Skin of body (tissue), 2 donors: ENCODE measurements around the gene CFAP57. TPM values are rescaled to one million over a fixed set of nuclear protein-coding genes. Genes with fewer than 3 reads are reported as not detected.

Source experiments
- DNase-seq: peaks from one replicate; lab custom pipeline; 2025; lab: John Stamatoyannopoulos, UW
- total RNA-seq: library from RNA; depleted of rRNA; stranded (reverse); fragments of >200 nt; gene quantifications from one replicate; pipeline ENCODE4 v1.2.3, GENCODE V29; 2014

The CFAP57 gene
- total RNA-seq, 1 donor from 2014 or later, result 0.39 TPM

DNA sequence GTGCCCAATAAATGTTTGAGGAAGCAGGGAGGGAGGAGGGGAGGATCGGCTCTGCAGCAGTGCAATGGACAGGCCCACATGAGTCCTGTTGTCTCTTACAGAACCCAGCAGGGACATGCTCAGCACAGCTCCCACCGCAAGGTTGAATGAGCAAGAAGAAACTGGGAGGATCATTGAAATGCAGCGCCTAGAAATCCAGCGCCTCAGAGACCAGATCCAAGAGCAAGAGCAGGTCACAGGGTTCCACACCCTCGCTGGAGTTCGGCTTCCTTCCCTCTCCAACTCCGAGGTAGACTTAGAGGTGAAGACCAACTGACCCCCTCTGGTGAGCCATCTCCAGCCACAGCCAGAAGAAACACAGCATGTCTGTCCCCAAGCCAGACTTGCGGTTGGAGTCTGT, 81.7 kb downstream of the CFAP57 start:
- DNase-seq, result no peak

DNA sequence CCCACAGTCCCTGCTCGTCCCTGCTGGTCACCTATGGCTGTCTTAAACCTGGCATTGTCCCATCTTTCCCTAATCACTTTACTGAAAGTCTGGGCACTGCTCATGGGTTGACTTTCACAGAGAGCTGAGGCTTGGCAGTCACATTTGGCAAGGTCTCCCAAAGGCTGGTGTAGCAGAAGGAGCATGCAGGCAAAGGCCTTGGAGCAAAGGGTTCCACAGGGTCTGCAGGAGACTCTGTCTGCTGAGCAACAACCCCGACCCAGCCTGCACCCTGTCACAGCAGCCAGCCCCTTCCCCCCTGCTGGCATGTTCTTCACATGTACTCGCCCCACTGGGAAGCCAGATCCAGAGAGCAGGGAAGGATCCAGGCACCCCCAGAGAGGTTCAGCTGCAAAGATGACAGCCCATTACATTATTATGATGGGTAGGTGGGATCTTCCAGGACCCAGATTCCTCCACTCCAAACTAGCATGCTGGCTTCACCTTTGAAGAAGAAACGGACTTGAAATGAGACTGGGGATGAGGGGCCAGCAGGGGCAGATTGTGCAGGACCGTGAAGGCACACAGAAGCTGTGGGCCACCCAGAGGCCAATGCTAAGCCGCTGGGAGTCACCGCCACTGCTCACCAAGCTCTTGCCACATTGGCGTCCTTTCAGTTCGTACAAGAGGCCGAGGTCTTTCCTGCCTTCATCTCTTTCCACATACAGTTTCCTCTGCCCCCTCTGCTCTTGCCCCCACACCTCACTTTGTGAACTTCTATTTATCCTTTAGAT, 83.5 kb downstream of the CFAP57 start:
- DNase-seq, result no peak

DNA sequence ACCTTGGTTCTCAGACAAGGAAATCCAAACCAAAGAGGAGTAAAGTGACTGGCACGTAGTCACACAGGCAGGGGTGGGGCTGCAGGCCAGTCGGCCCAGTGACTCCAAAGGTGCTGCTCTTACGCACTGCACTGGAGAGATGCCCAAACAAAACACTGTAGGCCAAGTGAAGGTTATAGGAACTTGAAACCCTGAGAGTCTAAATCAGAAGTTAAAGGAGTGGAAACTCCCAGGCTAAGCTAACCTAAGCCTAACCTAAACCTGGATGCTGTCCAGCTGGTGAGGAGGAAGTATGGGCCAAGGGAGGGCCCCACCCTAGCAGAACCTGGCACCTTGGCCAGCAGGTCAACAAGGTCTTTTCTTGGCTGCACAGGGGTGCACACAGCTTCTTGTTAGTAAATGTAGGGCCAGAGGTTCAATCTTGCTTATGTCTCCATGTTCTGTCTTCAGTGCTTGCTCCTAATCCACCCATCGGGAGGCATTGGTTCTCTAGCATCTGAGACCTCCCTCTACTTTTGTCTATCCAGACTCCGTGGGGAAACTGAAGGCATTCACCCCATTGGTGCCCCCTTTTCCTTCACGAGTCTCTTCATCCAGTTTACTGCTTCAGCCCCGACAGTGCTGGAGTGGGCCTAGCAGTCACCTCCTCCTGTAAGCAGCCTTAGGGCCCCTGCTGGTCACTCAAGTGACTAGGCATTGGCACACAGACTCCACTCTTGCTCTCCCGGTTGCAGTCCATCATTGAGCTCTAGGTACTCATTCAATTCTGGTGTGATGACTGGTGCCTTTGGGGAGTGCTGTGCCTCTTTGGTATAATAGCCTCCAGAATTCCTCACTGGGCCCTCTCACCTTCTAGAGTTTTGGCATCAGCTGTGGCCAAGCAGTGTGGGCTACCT, 84.8 kb downstream of the CFAP57 start:
- DNase-seq, result no peak

DNA sequence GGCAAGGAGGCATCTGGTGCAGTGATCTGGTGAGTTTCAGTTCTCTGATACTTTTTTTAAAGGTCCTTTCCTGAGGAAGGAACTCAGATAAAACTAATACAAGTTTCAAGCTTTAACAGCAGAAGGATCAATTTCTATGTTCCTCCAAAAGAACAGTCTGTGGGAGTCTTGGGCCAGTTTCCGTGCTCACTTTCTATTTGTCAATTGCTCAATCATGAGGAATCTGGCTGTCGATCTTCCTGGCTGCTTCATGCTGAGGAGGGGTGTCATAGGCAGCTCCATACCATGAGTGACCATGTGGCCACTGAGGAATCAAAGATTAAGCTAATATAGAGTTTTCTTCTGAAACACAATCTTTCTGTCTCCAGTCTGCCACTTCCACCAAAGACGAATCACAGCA, 86.2 kb downstream of the CFAP57 start:
- DNase-seq, result no peak

DNA sequence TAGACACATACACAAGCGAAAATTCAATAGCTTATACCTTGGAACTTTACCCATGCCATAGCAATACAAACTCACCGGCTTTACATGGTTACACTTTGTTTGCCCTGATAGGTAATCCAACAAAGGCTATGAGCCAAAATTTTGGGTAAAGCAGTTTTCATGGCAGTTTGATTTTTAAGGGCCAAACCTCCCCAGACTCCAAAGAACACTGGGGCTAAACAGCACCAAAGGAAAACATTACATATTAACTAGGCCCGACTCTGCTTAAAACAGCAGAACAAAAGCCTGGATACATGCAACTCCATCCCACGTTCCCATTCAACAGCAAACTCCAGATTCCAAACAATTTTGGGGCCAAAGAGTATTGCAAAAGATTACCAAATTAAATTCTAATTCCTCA, 93.3 kb downstream of the CFAP57 start:
- DNase-seq, result no peak

DNA sequence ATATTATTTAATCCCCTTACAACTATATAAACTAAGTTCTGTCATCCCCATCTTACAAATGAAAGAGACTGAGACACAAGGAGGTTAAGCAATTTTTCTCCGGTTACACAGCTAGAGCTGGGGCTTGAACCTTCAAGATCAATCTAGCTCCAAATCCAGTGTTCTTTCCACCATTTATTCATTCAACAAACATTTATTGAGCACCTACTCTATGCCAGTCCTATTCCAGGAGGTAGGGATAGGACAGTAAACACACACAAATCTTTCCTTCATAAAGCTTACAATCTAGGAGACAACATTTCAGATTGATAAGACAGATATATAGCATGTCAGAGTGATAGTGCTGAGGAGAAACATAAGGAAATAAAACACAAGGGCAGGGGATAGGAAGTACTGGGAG, 94.8 kb downstream of the CFAP57 start:
- no peak for DNase-seq

DNA sequence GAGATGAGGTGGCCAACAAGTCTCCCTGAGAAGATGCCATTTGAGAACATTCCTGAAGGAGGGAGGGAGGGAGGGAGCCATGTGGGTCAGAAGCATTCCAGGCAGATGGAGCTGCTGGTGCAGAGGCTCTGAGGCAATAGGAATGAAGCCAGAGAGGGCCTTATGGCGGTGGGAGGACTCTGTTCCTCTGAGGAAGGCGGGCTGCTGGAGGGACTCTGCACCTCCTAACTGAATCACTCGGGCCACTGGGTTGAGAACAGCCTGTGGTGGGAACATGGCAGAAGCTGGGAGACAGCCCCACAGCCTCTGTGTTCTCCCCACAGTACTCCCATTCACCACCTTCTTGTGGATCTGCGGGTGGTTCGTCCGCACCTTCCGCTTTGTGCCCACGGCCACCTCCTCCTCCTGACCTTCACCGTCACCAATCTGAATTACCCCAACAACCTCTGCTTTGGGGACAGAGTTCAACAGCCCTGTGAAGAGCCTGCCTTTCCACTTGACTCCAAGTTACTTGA, 95.2 kb downstream of the CFAP57 start:
- no peak for DNase-seq

DNA sequence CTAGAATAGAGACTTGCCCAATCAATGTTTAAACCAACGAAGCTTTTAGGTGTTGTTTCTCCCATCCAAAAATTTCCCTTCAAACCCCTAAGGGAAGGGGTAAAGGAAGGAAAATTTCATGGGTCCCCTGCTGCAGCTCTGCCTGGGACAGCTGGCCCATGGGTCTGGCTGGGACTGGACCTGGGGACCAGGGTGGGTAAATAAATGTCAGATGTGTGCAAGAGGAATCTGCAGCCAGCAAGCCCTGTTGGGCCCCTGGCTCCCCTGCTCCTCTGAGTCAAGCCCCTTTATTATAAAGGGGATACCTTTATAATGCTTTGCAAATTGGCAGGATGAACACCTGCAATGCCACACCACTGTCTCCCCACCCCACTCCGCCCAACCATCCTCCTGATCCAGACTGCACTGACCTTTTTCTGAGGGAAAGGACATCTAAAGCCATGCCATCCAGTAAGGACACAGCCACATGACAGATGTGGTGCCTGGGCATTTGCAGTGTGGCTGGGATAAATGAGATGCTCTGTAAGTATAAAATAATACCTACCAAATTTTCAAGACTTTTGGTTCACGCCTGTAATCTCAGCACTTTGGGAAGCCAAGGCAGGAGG, 95.8 kb downstream of the CFAP57 start:
- no peak for DNase-seq

DNA sequence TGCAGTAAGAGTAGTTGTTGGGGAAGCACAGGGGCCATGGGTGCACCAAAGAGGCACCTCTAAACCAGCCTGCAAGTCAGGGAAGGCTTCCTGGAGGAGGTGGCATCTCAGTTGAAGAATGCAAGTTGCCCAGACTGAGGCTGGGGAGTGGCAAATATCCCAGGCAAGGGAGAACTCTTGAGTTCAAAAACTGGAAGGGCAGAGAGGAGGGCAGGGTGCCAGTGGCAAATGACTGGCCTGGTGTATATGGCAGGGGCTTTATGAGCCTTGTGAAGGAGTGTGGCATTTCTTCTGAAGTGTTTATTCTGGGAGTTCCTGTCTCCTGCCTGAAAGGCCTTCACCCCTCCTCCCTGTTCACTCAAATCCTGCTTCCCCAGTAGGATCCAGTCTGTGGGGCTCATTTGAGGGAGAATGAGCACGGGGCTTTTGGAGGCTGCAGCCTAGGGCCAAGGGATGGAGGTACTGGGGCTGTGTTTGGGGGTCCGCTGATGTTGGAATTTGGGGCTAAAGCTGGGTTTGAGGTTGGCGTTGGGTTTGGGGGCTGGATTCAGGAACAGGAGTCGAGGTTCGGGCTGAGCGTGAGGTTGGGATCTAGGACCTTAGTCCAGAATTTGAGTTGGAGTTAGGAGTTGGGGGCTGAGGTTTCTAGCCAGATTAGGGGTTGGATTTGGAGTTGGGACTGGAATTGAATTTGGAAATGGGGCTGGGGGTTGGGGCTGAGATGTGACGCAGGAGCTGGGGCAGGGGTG, 97.7 kb downstream of the CFAP57 start, which contains the start of gene TMEM125:
TMEM125 (plus strand) TSS at position 357 of the 749 bp plus-strand sequence. CDS start 2,740 bp downstream, outside the sequence.
- DNase-seq, result no peak

DNA sequence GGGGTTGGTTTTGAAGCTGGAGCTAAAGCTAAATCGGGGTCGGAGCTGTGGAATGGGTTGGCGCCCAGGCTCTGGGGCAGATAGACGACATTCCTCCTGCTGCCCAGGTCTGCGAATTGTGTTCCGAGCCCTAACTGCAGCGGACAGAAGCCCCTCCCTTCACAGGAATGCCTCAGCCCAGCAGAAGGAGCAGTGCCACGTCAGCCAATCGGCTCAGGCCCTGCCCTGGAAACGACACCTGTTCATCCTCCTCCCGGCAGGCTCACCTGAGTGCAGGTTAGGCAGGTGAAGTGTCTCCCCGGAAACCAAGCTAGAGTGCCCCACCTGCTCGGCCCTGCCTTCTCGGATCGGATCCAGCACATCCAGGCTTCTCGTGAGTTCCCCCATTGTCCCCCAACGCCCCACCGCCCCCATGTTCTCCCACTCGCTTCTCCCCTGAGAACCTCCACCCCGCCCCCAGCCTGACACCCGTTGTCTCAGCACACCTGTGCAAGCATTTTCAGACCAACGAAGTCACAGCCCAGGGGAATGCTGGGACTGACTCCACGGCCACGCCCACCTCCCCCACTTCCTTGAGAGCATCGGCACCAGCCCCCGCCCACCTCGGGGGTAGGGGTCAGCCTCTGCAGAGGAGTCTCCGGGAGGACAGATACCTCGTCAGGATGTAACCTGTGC, 98.4 kb downstream of the CFAP57 start:
- no peak for DNase-seq

DNA sequence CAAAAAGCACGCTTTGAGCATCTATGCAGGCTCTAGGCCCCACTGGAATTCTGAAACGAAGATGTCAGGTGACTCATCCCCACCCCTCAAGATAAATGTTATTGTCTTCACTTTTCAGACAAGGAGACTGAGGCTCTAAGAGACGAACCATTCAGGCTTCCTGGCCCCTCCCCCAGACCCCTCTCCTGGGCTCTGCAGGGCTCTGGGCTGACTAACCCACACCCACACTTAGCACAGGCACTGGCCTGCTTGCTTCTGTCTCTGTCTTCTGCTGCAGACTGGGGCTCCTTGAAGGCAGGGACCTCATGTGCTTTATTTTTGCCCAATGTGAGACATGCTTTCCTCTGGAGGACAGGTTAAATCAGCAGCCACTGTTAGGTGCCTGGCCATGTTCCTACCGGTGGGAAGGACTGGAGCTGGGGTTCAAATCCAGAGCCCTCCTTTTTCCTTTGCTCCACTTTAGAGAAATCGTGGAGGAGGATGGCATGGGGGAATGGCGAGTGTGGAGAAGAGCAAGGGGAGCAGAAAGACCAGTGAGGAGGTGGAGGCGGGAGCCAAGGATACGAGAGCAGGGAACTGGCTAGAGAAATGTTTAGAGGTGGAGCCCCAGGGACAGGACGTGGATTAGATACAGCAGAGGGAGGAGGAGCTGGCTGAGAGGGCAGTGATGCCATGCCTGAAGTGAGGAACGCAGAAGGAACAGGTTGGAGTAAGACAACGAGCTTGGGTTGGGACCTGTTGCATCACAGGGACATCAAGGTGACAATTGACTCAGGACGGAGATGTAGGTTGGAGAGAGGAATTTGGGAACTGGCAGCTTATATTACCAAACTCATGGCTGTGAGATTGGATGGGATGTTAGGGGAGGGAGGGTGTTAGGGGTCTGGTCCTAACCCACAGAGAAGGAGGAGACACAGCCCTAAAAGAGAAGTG, 99.3 kb downstream of the CFAP57 start:
- no peak for DNase-seq

DNA sequence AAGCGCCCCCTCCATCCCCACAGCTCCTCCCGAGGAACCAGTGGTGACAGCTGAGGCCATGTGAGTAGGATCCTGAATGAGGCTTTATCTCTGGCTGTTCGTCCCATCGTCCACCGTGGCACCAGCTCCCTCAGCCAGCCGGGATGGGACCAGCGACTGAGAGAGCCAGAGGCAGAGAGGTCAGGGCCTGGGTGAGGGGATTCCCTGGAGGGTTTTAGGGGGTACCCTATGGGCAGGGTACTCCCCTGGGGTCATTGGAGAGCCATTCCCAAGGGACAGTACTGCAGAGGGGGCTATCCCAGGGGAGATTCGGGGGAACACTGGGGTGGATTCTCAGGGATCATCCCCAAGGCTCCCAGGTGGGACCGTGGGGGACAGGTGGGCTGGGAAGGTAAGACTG, 100.0 kb downstream of the CFAP57 start:
- DNase-seq, result no peak

DNA sequence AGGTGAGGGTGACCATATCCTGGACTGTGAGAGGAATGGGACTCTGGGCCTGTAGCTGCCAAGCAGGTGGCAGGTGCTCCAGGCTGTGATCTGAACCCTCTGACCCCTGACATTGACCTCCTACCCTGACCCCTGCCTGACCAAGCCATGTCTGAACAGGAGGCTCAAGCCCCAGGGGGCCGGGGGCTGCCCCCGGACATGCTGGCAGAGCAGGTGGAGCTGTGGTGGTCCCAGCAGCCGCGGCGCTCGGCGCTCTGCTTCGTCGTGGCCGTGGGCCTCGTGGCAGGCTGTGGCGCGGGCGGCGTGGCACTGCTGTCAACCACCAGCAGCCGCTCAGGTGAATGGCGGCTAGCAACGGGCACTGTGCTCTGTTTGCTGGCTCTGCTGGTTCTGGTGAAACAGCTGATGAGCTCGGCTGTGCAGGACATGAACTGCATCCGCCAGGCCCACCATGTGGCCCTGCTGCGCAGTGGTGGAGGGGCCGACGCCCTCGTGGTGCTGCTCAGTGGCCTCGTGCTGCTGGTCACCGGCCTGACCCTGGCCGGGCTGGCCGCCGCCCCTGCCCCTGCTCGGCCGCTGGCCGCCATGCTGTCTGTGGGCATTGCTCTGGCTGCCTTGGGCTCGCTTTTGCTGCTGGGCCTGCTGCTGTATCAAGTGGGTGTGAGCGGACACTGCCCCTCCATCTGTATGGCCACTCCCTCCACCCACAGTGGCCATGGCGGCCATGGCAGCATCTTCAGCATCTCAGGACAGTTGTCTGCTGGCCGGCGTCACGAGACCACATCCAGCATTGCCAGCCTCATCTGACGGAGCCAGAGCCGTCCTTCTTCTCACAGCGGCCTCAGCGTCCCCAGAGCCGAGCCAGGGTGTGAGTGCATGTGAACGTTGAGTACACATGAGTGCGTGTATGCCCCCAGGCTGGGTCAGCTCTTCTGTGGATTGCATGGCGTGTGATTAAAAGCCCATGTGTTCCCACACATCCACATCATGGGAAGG, 100.7 kb downstream of the CFAP57 start:
- DNase-seq, result no peak

DNA sequence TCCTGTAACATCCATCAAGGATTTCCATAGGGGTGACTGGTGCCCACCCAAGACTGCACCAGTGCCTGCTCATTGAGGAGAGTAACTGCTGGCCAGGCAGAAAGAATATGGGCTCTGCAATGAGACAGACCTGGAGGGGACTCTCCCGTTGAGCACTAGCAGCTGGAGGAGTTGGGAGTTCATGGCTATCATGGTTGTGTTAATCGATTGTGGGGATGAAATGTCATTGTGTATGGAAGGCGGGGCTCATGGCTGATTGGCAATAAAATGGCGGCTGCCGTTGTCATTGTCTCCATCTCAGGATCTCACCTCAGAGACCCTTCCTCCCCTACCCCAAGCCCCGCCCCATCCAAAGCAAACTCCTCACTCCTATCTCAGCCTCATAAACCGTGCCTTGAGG, 101.6 kb downstream of the CFAP57 start:
- no peak for DNase-seq

DNA sequence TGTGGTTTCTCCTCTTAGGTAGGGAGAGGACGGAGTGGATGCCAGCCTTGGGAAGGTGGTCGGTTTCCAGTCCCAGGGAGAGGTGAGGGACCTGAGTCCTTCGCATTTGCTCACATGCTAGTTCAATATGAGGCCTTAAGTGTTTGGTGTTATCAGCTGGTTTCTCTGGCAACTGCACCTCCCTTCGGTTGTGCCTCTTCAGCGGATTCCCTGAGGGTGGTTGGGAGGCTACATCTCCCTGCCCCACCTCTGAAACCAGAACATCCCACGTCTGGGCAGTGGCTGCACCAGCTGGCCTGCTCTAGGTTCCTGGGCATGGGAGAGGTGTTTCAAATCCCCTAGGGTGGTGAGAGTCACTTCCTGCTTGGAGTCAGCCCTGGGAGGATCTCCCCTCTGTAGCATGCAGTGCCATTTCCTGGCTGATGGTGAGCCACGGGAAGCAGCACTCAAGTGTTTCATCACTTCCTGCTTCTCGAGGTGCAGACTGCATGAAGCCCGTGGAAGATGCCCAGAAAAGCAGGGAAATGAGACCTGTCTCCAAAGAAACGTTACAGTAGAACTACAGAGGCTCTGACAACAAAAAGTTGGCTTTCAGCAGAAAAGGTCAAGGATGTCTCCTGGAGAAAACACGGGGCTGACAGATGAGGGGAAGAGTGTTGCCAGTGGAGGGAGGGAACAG, 102.1 kb downstream of the CFAP57 start:
- DNase-seq, result no peak

DNA sequence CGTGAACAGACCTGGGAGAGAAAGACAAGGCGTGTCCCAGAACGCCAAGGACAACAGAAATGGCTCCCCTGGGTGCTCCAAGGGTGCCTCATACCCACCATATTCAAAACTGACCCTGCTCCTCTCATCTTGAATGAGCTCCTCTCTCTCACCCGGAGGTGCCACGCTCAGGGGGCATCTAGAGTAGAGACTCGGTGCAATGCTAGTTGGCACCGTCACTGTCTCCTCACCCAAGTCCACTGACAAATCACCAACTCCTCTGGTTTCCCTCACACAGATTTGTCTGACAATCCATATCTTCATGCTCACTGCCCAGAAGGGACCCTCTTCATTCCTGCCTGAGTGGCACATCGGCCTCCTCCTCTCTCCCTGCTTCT, 102.7 kb downstream of the CFAP57 start:
- no peak for DNase-seq

DNA sequence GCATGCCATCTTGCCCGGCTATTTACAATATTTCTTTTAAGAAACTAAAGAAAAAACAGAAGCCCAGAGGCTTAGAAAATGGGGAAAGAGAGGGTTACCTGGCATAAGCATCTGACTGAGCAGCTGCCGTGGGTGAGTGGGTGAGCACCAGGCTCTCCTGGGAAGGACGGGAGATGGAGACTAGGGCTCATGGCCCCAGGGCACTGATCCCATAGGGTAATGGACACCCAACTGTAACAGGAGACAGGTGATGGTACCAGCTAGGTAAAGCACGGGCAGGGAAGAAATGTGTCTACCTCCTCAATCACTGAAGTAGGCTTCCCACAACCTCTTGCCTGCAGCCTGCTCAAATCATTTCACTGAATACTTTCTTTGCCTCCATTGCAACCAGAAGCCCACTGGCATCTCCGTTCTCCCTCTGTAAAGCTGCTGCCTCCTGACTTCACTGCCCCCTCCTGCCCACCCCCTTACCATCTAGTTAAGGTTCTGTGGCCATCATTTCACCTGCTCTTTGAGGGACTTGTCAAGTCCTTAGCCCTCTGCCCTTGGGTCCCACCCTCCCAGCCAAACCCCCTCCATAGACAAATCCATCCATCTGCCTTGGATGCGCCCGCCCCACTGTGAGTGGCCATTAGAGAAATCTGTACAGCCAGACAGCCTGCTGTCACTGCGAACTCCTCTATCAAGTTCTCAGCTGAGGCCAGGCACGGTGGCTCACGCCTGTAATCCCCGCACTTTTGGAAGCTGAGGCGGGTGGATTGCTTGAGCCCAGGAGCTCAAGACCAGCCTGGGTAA, 103.9 kb downstream of the CFAP57 start:
- DNase-seq, result no peak
